HFFc6 (cell line): ENCODE measurements around the gene INTS6. TPM values are rescaled to one million over a fixed set of nuclear protein-coding genes. Genes with fewer than 3 reads are reported as not detected.

Experiments used
- DNase-seq: peaks from one replicate; pipeline ENCODE4 v3.0.0-alpha.2; 2018
- H3K27ac Mint-ChIP-seq: 2 replicates; pipeline ENCODE4 v1.8.0; 2020; ENCODE audit warnings: mild to moderate bottlenecking, mixed read lengths
- H3K27me3 Mint-ChIP-seq: 2 replicates; pipeline ENCODE4 v1.8.0; 2021; ENCODE audit warnings: mild to moderate bottlenecking, moderate library complexity, mixed read lengths; ENCODE audit not compliant: insufficient read depth
- H3K36me3 Mint-ChIP-seq: 2 replicates; pipeline ENCODE4 v1.8.0; 2021; ENCODE audit warnings: low read depth, mixed read lengths
- H3K4me1 Mint-ChIP-seq: 2 replicates; pipeline ENCODE4 v1.8.0; 2020; ENCODE audit warnings: low read depth, mixed read lengths
- H3K4me3 Mint-ChIP-seq: 2 replicates; pipeline ENCODE4 v1.8.0; 2020; ENCODE audit warnings: mild to moderate bottlenecking, moderate library complexity, mixed read lengths
- H3K9me3 Mint-ChIP-seq: 2 replicates; pipeline ENCODE4 v1.8.0; 2020; ENCODE audit warnings: mild to moderate bottlenecking, mixed read lengths
- CTCF ChIP-seq: fragments of 200-600 bp; sonication (generic); IDR thresholded peaks from 2 replicates; pipeline ENCODE4 v1.5.0; 2021; ENCODE audit warnings: antibody characterized with exemption, mild to moderate bottlenecking
- total RNA-seq, 6 experiments: library from RNA; stranded (reverse); fragmentation: NEBNext Ultra II Directional; extraction: Animal tissue kit (Norgen Biotek cat#: 25700); gene quantifications; 2 replicates in 1 of 6; 3 replicates in 5 of 6; pipeline ENCODE4 v1.2.3, GENCODE V29; 2021

INTS6 gene
- total RNA-seq, 6 experiments from 2014 or later, result 32.4 to 38.6 (median 33.5) TPM

GRCh38 chr13:51322826-51323225 lies 130.0 kb downstream of the INTS6 start:
- no peak for DNase-seq
- no peak for TF ChIP-seq CTCF
- Mint-ChIP-seq H3K36me3 (no peaks in the 10 kb centered on the region), H3K9me3 (no peaks in the 10 kb centered on the region), H3K27ac (no peak overlapping the region), H3K27me3 (peaks cover 3% of the 10 kb centered on the region), H3K4me3 (no peak overlapping the region), H3K4me1 (peaks cover 11% of the 10 kb centered on the region)

GRCh38 chr13:51321836-51322235 lies 131.0 kb downstream of the INTS6 start:
- no peak for DNase-seq
- peaks cover 3% of the 10 kb centered on the region for H3K27me3 Mint-ChIP-seq
- no peak overlapping the region for H3K4me3 Mint-ChIP-seq
- peaks cover 21% of the 10 kb centered on the region for H3K4me1 Mint-ChIP-seq
- TF ChIP-seq CTCF, result no peak
- no peak overlapping the region for H3K27ac Mint-ChIP-seq
- H3K9me3 Mint-ChIP-seq, result no peaks in the 10 kb centered on the region
- no peaks in the 10 kb centered on the region for H3K36me3 Mint-ChIP-seq

GRCh38 chr13:51318876-51319275 lies 134.0 kb downstream of the INTS6 start:
- H3K9me3 Mint-ChIP-seq, result no peaks in the 10 kb centered on the region
- no peak overlapping the region for H3K4me3 Mint-ChIP-seq
- no peak overlapping the region for H3K27ac Mint-ChIP-seq
- DNase-seq, result no peak
- H3K27me3 Mint-ChIP-seq, result peaks cover 3% of the 10 kb centered on the region
- peaks cover 30% of the 10 kb centered on the region for H3K4me1 Mint-ChIP-seq
- no peak for TF ChIP-seq CTCF
- H3K36me3 Mint-ChIP-seq, result no peaks in the 10 kb centered on the region

GRCh38 chr13:51318015-51318414 lies 134.8 kb downstream of the INTS6 start:
- Mint-ChIP-seq H3K9me3 (no peaks in the 10 kb centered on the region), H3K4me1 (peaks cover 30% of the 10 kb centered on the region), H3K27ac (no peak overlapping the region), H3K36me3 (no peaks in the 10 kb centered on the region), H3K27me3 (peaks cover 5% of the 10 kb centered on the region), H3K4me3 (no peak overlapping the region)
- TF ChIP-seq CTCF, result no peak
- no peak for DNase-seq

GRCh38 chr13:51317262-51317661 lies 135.6 kb downstream of the INTS6 start:
- DNase-seq, result peak; percentile 48
- Mint-ChIP-seq H3K36me3 (no peaks in the 10 kb centered on the region), H3K4me1 (peaks cover 30% of the 10 kb centered on the region), H3K9me3 (no peaks in the 10 kb centered on the region), H3K27ac (peak overlapping the region; percentile 47; the same call in 1 of the 2 replicates), H3K27me3 (peaks cover 5% of the 10 kb centered on the region), H3K4me3 (no peak overlapping the region)
- TF ChIP-seq CTCF, result no peak

GRCh38 chr13:51313619-51314018 lies 139.2 kb downstream of the INTS6 start:
- Mint-ChIP-seq H3K27ac (no peak overlapping the region), H3K27me3 (peaks cover 7% of the 10 kb centered on the region; the same call in 1 of the 2 replicates), H3K9me3 (no peaks in the 10 kb centered on the region)

More at GRCh38 chr13:51313619-51314018, 139.2 kb downstream of the INTS6 start:
- Mint-ChIP-seq H3K4me1 (peaks cover 27% of the 10 kb centered on the region), H3K36me3 (no peaks in the 10 kb centered on the region), H3K4me3 (no peak overlapping the region)
- DNase-seq, result no peak
- TF ChIP-seq CTCF, result no peak
